Vagina (tissue), 2 donors: Measurements from ENCODE around the gene PDE4DIP.
"Not testable (repeated sequence)": the region's sequence is repeated elsewhere in the genome, so short reads cannot be mapped to it uniquely, and the experiment has no call there.

Experiments
- CTCF ChIP-seq, 3 experiments: fragments of 450-650 bp in 2 of 3; fragments of 200-600 bp in 1 of 3; sonication (generic) in 1 of 3; IDR thresholded peaks; one replicate each; pipeline ENCODE4 v1.5.1; 2017 to 2019; ENCODE audit warnings: antibody characterized with exemption in 3 of 3, mild to moderate bottlenecking in 2 of 3, moderate library complexity in 2 of 3
- POLR2AphosphoS5 ChIP-seq, 2 donors: sonication (generic); formaldehyde crosslinking; IDR thresholded peaks; one replicate each; pipeline ENCODE4 v1.9.0; 2017; ENCODE audit warnings: antibody characterized with exemption in 2 of 2, mild to moderate bottlenecking in 2 of 2, low read depth in 1 of 2; ENCODE audit not compliant: insufficient read depth in 1 of 2

GRCh38 chr1:149016626-149017025, 172.4 kb downstream of the PDE4DIP start:
- TF ChIP-seq CTCF (IDR thresholded peaks at IDR 0.05); POLR2AphosphoS5 (IDR thresholded peaks at IDR 0.05; ENCODE audit: insufficient read depth in 1 of 2, low read depth in 1 of 2): not testable (repeated sequence)
